HTR-8/SVneo (cell line): ENCODE results near the gene ENTHD1.

Experiments used
- DNase-seq: peaks from one replicate; pipeline ENCODE4 v3.0.0; 2011; ENCODE audit warnings: low spot score, mixed read lengths; ENCODE audit not compliant: insufficient read length
- FAIRE-seq: peaks from 2 replicates; lab custom pipeline; 2011; peaks lifted over from hg19 to GRCh38; lab: Jason Lieb, UNC

ENTHD1 gene

GRCh38 chr22:39925909-39926679 is 32.5 kb upstream of the ENTHD1 start:
- DNase-seq (no peak), FAIRE-seq (no peak)

- FAIRE-seq (no peak), DNase-seq (no peak)
Observed at GRCh38 chr22:39925273-39925672, 31.7 kb upstream of the ENTHD1 start.

- no peak for DNase-seq
- FAIRE-seq, result no peak
Observed at GRCh38 chr22:39924286-39924685, 30.7 kb upstream of the ENTHD1 start.

GRCh38 chr22:39923696-39924095 is 30.1 kb upstream of the ENTHD1 start:
- FAIRE-seq (no peak), DNase-seq (no peak)

GRCh38 chr22:39920134-39920743 is 26.7 kb upstream of the ENTHD1 start:
- DNase-seq (no peak), FAIRE-seq (no peak)

- FAIRE-seq (no peak), DNase-seq (no peak)
Observed at GRCh38 chr22:39917776-39918495, 24.4 kb upstream of the ENTHD1 start.

- FAIRE-seq, result no peak
- no peak for DNase-seq
Observed at GRCh38 chr22:39917197-39917643, 23.7 kb upstream of the ENTHD1 start.

GRCh38 chr22:39916496-39916895 is 22.9 kb upstream of the ENTHD1 start:
- DNase-seq (no peak), FAIRE-seq (no peak)

- FAIRE-seq, result no peak
Observed at GRCh38 chr22:39915295-39915726, 21.8 kb upstream of the ENTHD1 start.

GRCh38 chr22:39914584-39914983 is 21.0 kb upstream of the ENTHD1 start:
- DNase-seq (no peak), FAIRE-seq (no peak)

More at GRCh38 chr22:39915295-39915726, 21.8 kb upstream of the ENTHD1 start:
- DNase-seq, result no peak

GRCh38 chr22:39913886-39914285 is 20.3 kb upstream of the ENTHD1 start:
- DNase-seq, result no peak
- FAIRE-seq, result no peak

GRCh38 chr22:39913321-39913720 is 19.8 kb upstream of the ENTHD1 start:
- no peak for FAIRE-seq
- DNase-seq, result no peak

- no peak for DNase-seq
Observed at GRCh38 chr22:39910876-39911613, 17.5 kb upstream of the ENTHD1 start.

GRCh38 chr22:39908737-39909136 is 15.2 kb upstream of the ENTHD1 start:
- DNase-seq (no peak), FAIRE-seq (no peak)

More at GRCh38 chr22:39910876-39911613, 17.5 kb upstream of the ENTHD1 start:
- no peak for FAIRE-seq

- DNase-seq (no peak), FAIRE-seq (no peak)
Observed at GRCh38 chr22:39908136-39908535, 14.6 kb upstream of the ENTHD1 start.

- no peak for DNase-seq
- no peak for FAIRE-seq
Observed at GRCh38 chr22:39907605-39908097, 14.1 kb upstream of the ENTHD1 start.

GRCh38 chr22:39907047-39907446 is 13.5 kb upstream of the ENTHD1 start:
- no peak for DNase-seq
- FAIRE-seq, result no peak

GRCh38 chr22:39906207-39906606 is 12.6 kb upstream of the ENTHD1 start:
- DNase-seq (no peak), FAIRE-seq (no peak)

- DNase-seq (no peak), FAIRE-seq (no peak)
Observed at GRCh38 chr22:39905687-39906086, 12.1 kb upstream of the ENTHD1 start.

- DNase-seq, result no peak
- no peak for FAIRE-seq
Observed at GRCh38 chr22:39904862-39905261, 11.3 kb upstream of the ENTHD1 start.
